Kidney (tissue), 14 donors: ENCODE results near the gene RPP14. TPM values are rescaled to one million over a fixed set of nuclear protein-coding genes. Genes with fewer than 3 reads are reported as not detected.

ENCODE experiments used
- DNase-seq, 5 donors: peaks; one replicate each; pipeline ENCODE4 v3.0.0-alpha.2; 2013 to 2020
- FAIRE-seq: peaks from 2 replicates; lab custom pipeline; 2012; peaks lifted over from hg19 to GRCh38; lab: Jason Lieb, UNC
- H3K27ac ChIP-seq, 2 donors: one replicate each; pipeline ENCODE4 v1.7.0; 2013; ENCODE audit warnings: low read depth in 2 of 2, low read length in 2 of 2, inconsistent platforms in 1 of 2
- H3K27me3 ChIP-seq: one replicate; pipeline ENCODE4 v1.7.1; 2013; ENCODE audit warnings: low read length, inconsistent platforms; ENCODE audit not compliant: control insufficient read depth, insufficient read depth
- H3K36me3 ChIP-seq, 3 donors: one replicate each; pipeline versions ENCODE4 v1.7.0 to v1.7.1; 2013; ENCODE audit warnings: low read length in 3 of 3, control low read depth in 1 of 3, inconsistent platforms in 1 of 3; ENCODE audit not compliant: insufficient read depth in 3 of 3, control insufficient read depth in 2 of 3
- H3K4me1 ChIP-seq, 3 donors: one replicate each; pipeline versions ENCODE4 v1.7.0 to v1.7.1; 2013; ENCODE audit warnings: low read length in 3 of 3, inconsistent platforms in 1 of 3, low read depth in 1 of 3; ENCODE audit not compliant: control insufficient read depth in 2 of 3, insufficient read depth in 2 of 3
- H3K4me3 ChIP-seq, 3 donors: one replicate each; pipeline versions ENCODE4 v1.7.0 to v1.8.1; 2013; ENCODE audit warnings: low read length in 3 of 3, control low read depth in 1 of 3, inconsistent platforms in 1 of 3
- H3K9ac ChIP-seq, 3 donors: one replicate each; pipeline versions ENCODE4 v1.7.0 to v1.7.1; 2013; ENCODE audit warnings: low read length in 3 of 3, control low read depth in 1 of 3, inconsistent platforms in 1 of 3
- H3K9me3 ChIP-seq, 3 donors: one replicate each; pipeline versions ENCODE4 v1.7.0 to v1.7.1; 2013; ENCODE audit warnings: low read length in 3 of 3, control low read depth in 1 of 3, inconsistent platforms in 1 of 3; ENCODE audit not compliant: control insufficient read depth in 2 of 3, insufficient read depth in 1 of 3
- CTCF ChIP-seq: IDR thresholded peaks from 3 replicates; pipeline ENCODE4 v1.5.1; 2012; ENCODE audit warnings: mild to moderate bottlenecking, moderate library complexity, borderline replicate concordance; ENCODE audit not compliant: insufficient read depth; ENCODE audit errors: extremely low read depth
- intact Hi-C: fragments of 100-400 bp; cut with DNase I; formaldehyde crosslinking; loops from one replicate; pipeline ENCODE4 v1.11.1; 2022
- polyA plus RNA-seq: library from polyadenylated mRNA; stranded (reverse); fragments of 350-450 nt; fragmentation: Illumina TruSeq; extraction: RNeasy Lipid Tissue Mini Kit (QIAGEN cat#74804); gene quantifications from one replicate; pipeline ENCODE4 v1.2.3, GENCODE V29; 2014; ENCODE audit warnings: low read depth, low replicate concordance; ENCODE audit not compliant: insufficient read depth
- total RNA-seq: library from RNA; stranded (reverse); fragmentation: NEBNext Ultra II Directional; extraction: Animal tissue kit (Norgen Biotek cat#: 25700); gene quantifications from one replicate; pipeline ENCODE4 v1.2.1, GENCODE V29; 2021
- donor health status: control.
- donor health status: control.
- donor health status: control.
- donor health status: control.
- donor health status: control.
- donor health status: DM: yes; HTN: yes; CAD: no.
- donor health status: Normal renal cell carcinoma (clear cell type).

RPP14 gene
- total and polyA plus RNA-seq, 2 donors from 2014 or later: 12.0 to 14.9 TPM

- intact Hi-C loops: loop anchor here (10.0 kb wide), 2 partner anchors 85 to 295 kb away; no protein-coding TSS in a partner anchor
- Histone ChIP-seq H3K9ac (no peak overlapping the region), H3K27ac (no peak overlapping the region), H3K36me3 (no peaks in the 10 kb centered on the region), H3K4me1 (peaks cover 0 to 18% (median 13%) of the 10 kb centered on the region in 3 donors), H3K27me3 (no peaks in the 10 kb centered on the region), H3K4me3 (no peak overlapping the region), H3K9me3 (no peaks in the 10 kb centered on the region)
- no peak for TF ChIP-seq CTCF
- FAIRE-seq (no peak), DNase-seq (no peak)
Observed at GRCh38 chr3:58329922-58330413, 23.9 kb downstream of the RPP14 start.

GRCh38 chr3:58331593-58332152 is 25.6 kb downstream of the RPP14 start:
- no peaks in the 10 kb centered on the region for H3K27me3 ChIP-seq
- FAIRE-seq (no peak), DNase-seq (no peak)
- no peaks in the 10 kb centered on the region for H3K9me3 ChIP-seq
- intact Hi-C loops: loop anchor here (10.0 kb wide), 1 partner anchor 83 kb away; no protein-coding TSS in a partner anchor
- H3K4me3 ChIP-seq: peak overlapping the region in 1 of 3 donors; percentile 69
- H3K36me3 ChIP-seq: no peaks in the 10 kb centered on the region
- peaks cover 0 to 21% (median 9%) of the 10 kb centered on the region in 3 donors for H3K4me1 ChIP-seq
- no peak for TF ChIP-seq CTCF
- H3K27ac ChIP-seq: no peak overlapping the region
- H3K9ac ChIP-seq: peak overlapping the region in 1 of 3 donors; percentile 71

- H3K27me3 ChIP-seq: no peaks in the 10 kb centered on the region
- peak within 1 kb of the TSS; percentile 53 to 57 for H3K27ac ChIP-seq
- intact Hi-C loops: loop anchor here (10.0 kb wide), 1 partner anchor 82 kb away; no protein-coding TSS in a partner anchor
- TF ChIP-seq CTCF: peak; percentile 14
- no peak for FAIRE-seq
- H3K4me1 ChIP-seq: peaks cover 0 to 21% (median 9%) of the 10 kb centered on the region in 3 donors
- peaks cover 0 to 3% (median 0%) of the 10 kb centered on the region in 3 donors for H3K36me3 ChIP-seq
- H3K4me3 ChIP-seq: peak within 1 kb of the TSS; percentile 69 to 80 (median 74)
- peak; percentile 80 to 93 (median 83) for DNase-seq
- H3K9ac ChIP-seq: peak within 1 kb of the TSS; percentile 50 to 78 (median 71)
- H3K9me3 ChIP-seq: no peaks in the 10 kb centered on the region
Observed at GRCh38 chr3:58332575-58333188, 26.6 kb downstream of the RPP14 start, which contains the start of gene PXK. Gene PXK (plus strand): TSS chr3:58332892. CDS start chr3:58332989, 97 bp downstream.
